HG02870 (cell line): Measurements from ENCODE around the gene LMBR1.
"Not testable (repeated sequence)": the region's sequence is repeated elsewhere in the genome, so short reads cannot be mapped to it uniquely, and the experiment has no call there.

Experiments
- ATAC-seq: cut with Tn5 transposase; IDR thresholded peaks from one replicate; pipeline ENCODE4 v1.9.1; 2021; ENCODE audit warnings: mild to moderate bottlenecking, moderate library complexity; ENCODE audit not compliant: unreplicated experiment

Gene LMBR1

DNA sequence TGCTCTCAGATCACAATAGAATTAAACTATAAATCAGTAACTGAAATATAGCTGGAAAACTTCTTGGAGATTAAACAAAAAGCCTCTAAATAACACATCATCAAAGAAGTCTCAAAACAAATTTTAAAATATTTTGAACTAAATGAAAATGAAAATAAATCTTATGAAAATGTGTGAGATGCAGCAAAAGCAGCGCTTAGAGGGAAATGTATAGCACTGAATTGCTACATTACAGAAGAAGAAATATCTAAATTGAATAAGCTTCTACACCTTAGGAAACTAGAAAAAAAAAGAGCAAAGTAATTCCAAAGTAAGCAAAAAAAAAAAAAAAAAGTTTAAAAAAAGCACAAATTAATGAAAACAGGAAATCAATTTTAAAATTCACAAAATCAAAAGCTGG lies 35.2 kb downstream of the LMBR1 start:
- no peak for ATAC-seq

DNA sequence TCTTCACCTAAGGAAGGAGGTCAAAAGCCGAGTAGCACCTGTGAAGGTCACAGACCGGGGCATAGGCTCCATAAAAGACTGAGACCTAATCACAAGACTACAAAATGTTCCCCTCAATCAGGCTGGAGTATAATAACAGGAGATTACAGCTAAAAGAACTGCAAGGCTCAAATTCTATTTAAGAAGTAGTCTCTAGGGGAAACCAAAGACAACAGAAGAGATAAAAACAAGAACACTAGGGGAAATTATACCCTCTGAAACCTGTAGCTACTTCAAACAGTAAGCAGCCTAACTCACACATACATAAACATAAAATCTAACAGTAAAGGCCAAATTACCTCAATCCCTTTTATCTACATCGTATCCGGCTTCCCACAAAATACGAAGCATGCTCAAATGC lies 38.3 kb downstream of the LMBR1 start:
- ATAC-seq: no peak

DNA sequence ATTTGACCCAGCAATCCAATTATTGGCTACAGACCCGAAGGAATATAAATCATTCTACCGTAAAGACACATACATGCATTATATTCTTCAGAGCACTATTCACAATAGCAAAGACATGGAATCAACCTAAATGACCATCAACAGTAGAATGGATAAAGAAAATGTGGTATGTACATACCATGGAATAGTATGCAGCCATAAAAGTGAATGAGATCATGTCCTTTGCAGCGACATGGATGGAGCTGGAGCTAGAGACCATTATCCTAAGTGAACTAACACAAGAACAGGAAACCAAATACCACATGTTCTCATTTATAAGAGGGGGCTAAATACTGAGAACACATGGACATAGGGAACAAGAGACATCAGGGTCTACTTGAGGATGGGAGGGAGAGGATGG lies 44.0 kb downstream of the LMBR1 start:
- no peak for ATAC-seq

DNA sequence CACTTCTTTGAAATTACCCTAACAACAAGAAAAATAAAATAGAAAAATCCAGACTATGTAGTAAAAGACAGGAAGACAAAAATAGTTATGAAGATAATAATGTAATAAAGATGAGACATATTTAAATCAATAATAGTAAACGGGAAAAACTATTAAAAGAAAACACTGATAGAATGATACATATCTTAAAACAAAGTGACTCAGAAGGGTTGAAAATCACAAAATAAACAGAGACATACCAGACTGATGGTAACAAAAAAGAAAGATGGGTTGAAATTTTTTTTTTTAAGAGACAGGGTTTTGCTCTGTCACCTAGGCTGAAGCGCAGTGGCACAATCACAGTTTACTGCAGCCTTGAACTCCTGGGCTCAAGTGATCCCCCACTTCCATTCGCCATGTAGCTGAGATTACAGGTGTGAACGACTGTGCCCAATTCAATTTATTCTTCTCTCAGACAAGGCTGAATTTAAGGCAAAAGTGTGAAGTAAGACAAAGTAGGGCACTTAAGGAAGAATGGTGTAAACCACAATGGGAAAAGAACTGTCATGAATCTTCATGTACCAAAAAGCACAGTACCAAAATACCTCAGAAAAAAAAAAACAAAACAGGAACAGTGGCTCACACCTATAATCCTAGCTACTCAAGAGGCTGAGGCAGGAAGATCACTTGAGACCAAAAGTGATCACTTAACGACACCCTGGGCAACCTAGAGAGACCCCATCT lies 47.4 kb downstream of the LMBR1 start:
- ATAC-seq: no peak

DNA sequence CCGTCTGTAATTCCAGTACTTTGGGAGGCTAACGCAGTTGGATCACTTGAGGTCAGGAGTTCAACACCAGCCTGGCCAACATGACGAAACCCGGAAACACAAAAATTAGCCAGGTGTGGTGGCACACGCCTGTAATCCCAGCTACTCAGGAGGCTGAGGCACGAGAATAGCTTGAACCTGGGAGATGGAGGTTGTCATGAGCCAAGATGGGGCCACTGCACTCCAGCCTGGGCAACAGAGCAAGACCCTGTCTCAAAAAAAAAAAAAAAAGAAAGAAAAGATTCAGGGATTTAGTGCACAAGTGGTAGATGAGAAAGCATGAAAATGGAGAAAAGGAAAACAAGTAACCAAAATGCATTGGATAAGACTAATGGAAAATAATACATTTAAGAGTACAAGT lies 49.4 kb downstream of the LMBR1 start:
- not testable (repeated sequence) for ATAC-seq

DNA sequence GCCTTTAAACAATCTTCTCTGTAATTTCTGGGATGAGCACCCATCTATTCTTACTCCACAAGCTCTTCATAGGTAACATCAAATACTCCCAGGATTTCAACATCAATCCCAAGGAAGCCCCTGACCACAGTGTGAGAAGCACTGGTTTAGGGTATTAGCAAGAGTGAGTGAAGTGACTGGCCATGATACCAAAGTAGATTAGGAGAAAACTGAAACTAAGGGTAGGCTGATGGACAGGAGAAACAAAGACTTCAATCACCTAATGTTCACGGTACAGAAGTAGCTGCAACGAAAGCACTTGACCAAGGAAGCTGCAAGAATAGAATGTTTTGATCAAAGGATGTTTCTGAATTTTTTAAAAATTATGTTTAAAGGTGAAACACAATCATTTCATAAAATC lies 49.8 kb downstream of the LMBR1 start:
- ATAC-seq: no peak

DNA sequence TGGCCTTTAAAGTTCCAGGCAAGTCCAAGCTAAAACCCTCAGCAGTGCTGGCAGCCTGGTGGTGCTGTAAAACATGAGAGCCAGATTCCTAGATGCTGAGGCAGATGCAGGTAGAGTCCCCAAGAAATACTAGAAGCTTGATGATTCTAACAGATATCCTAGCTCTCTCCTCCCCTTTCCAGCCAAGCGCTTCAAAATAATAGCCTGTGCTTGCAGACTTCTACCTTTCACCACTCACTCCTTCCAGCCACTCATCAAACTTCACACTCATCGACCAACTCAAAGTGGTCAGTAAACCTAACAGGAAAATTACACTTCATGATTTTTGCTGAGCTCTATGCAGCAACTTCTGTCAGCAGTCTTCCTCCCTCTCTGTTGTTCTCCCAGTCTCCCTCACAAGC lies 50.2 kb downstream of the LMBR1 start:
- ATAC-seq: no peak

DNA sequence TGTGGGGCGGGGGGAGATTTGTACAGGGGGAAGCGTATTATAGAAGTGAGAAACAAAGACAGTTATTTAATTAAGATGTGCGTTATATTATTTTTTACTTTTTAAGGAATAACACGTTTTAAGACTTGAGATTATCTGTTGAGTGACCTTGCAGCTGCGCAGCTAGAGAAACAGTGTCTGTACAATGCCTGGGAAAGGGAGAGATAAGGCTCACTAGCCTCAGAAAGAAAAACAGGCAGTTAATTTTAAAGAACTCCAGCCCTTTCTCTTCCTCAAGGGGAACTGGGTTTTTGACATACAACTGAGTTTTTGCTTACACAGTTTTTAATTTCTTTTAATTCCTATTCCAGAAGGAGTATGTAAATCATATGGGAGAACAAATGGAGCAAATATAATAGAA lies 50.7 kb downstream of the LMBR1 start:
- no peak for ATAC-seq

DNA sequence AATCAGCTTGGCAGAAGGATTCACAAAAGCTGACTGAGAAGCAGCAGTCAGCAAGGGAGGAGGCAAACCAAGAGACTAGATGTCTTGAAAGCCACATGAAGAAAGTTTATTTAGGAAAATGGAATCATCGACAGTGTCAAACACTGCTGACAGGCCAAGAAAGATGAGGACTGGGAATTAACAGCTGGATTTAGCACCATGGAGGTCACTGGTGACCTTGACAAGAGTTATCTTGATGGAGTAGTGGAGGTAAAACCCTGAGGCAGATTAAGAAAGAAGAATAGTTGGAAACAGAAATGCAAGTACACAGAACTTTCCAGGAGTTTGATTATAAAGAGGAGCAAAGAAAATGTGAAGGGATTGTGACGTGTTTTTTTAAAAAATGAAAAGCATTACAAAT lies 51.5 kb downstream of the LMBR1 start:
- ATAC-seq: no peak

DNA sequence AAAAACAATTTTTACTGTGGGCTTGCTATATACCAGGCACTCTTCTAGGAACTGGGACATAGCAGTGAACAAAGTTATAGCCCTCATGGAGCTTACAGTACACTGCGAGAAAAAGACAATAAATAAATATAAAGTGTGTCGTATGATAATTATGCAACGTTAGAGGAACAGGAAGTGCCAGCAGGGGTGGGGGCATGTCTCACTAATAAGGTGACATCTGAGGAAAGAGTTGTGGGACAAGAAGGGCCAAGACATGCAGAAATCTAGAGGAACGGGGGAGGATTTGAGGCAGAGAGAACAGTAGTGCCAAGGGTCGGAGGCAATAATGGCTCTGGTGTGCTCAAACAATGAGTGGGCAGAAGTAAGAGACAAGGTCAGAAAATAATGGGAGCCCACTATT lies 52.8 kb downstream of the LMBR1 start:
- no peak for ATAC-seq

DNA sequence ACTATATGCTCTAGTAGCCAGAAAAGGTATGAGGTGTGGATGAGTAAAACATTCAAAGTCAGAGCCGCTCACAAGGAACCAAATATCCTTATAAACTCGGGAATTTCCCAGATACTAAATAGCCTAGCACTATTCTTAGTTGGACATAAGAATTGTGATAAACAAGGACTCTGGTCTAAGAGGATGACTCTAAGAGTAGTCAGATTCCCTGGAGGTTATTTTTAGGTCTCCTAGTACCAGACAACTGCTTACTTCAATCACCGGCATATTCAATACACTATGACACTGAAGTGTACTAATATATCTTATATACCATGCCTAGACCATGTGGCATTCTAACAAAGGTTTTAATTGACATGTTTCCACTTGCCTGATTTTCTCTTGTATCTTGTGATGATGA lies 56.5 kb downstream of the LMBR1 start:
- no peak for ATAC-seq

DNA sequence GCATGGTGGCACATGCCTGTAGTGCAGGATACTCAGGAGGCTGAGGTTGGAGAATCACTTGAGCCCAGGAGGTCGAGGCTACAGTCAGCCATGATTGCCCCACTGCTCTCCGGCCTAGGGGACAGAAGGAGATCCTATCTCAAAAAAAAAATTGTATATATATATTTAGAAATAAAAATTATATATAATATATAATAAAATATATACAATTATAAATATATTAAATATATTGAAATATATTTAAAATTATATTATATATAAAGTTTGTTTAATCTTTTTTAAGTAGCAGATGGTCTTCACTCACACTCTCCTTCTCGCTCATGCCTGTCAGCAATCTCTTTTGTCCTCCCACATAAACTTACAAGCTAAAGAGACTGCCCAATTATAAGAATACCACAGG lies 58.5 kb downstream of the LMBR1 start:
- ATAC-seq: no peak

DNA sequence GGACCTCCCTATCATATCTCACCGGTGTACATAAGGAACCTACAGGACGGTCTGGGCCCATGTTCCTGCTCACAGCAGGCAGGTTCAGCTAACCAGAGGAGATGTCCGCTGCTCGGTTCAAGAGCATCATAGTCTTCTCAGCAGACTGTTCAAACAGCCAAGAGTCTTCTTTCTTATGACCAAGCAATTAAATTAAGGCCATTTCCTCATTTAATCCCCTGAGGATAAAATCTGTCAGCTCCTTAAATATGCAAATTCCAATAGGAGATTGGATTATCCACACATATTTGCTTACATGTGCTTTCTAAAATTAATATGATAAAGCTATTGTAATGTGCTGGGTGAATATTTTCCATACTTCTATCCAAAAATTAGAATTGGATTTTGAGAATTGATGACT lies 59.7 kb downstream of the LMBR1 start:
- ATAC-seq: no peak

DNA sequence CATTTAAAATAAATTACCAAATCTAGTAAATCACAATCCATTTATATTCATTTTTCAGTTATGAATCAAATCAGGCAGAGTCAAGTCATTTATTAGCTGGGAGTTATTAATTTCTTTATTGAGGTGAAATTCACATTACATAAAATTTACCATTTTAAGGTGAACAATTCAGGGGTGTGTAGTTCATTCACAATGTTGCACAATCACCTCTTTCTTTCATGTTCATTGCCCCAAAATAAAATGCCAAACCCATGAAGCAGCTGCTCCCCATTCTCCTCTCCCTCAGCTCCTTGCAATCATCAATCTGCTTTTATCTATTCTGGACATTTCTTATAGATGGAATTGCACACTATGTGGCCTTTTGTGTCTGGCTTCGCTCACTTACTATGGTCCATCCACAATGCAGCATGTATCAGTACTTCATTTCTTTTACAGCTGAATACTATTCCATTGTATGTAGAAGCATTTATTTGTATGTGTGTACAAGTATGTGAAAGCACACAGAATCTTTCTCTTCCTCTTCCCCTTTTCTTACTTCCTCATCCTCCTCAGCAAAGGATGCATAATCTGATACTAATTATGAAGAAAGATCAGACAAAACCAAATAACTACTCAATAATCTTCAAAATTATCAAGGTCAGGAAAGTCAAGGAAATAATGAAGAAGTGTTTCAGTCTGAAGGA lies 60.6 kb downstream of the LMBR1 start:
- no peak for ATAC-seq

DNA sequence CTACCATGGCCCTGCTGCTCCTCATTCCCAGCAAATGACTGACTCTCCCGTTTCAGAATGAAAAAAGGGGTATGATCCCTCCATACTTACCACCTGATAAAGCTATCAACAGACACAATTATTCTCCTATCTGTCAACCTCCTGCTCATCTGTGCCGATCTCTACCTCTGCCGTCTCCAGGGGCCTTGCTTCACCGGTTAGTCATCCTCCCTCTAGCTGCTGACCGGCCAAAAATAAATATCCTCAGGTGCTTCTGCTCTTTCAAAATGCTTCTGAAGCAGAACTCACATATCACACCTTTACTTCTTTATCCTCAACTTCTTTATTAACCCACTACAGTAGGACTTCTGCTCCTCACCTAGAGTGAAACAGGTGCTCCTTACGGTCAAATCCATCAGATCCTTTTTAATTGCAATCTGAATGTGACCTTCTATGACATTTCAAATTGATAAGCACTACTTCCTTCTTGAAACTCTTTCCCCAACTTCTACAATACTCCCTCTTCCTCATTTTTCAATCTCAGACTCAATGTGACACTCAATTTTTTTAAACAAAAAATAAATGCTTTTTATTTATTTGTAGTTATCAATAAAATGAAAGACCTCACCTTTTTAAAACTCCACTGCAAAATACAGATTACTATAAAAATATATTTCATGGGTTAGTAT lies 63.2 kb downstream of the LMBR1 start:
- no peak for ATAC-seq

DNA sequence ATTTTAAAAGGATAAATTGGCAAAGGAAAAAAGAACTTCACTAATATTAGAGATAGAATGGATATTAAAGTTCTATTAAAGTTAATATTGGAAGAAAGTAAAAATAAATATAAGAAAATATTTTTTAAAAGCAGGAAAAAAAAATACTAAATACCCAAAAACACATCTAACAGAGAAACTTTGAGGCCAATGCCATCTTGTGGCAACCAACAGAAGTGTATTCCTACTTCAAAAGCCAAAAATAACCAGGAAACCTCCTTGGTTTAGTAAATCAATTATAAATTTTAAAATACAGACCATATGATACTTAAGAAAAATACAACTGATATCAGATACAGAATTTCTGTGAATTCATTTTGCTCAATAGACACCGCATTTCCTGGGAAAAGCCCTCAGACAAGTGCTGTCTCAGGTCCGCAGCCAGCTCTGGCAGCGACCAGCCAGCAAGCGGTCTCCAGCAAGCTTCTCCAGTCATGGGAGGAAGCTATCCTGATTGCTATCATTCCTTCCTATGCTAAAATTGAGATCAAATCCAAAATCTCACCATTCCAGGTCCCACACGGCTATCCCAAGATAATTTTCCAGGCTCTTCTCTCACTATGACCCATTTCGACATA lies 65.3 kb downstream of the LMBR1 start:
- ATAC-seq: no peak

DNA sequence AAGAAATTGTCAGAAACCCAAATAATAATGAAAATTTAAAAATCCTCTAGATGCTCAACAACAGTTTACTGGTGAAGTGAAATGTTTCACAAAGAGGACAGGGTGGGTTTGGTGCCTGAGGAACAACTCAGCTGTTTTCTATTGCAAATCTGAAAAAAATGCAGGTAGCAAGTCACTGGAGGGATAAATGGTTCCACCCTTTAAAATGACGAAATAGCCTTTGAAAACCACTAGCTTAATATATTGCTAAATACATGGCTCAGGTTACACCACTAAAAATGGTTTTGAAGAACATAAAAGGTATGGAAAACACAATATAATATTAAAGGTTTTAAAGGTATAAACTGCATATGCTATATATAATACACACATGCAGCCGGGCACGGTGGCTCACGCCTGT lies 69.5 kb downstream of the LMBR1 start:
- no peak for ATAC-seq

DNA sequence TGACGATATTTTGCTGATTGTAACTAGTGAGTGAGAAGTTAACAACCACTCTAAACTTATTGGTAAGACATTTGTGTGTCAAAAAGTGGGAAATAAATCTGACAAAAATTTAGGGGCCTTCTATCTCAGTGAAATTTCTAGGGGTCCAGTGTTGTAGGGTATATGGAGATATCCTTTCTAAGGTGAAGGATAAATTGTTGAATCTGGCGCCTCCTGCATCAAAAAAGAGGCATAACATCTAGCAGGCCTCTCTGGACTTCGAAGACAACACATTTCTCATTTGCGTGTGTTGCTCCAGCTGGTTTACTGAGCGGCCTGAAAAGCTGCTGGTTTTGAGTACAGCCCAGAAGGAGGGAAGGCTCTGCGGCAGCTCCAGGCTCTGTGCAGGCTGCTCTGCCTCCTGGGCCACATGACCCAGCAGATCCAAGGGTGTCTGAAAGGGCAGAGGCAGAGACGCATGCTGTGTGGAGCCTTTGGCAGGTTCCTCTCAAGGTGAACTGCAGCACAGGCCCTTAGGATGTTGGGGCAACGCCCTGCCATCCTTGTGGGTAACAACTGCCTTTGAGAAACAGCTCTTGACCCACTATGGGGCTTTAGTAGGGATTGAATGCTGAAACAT lies 72.4 kb downstream of the LMBR1 start:
- ATAC-seq: no peak

DNA sequence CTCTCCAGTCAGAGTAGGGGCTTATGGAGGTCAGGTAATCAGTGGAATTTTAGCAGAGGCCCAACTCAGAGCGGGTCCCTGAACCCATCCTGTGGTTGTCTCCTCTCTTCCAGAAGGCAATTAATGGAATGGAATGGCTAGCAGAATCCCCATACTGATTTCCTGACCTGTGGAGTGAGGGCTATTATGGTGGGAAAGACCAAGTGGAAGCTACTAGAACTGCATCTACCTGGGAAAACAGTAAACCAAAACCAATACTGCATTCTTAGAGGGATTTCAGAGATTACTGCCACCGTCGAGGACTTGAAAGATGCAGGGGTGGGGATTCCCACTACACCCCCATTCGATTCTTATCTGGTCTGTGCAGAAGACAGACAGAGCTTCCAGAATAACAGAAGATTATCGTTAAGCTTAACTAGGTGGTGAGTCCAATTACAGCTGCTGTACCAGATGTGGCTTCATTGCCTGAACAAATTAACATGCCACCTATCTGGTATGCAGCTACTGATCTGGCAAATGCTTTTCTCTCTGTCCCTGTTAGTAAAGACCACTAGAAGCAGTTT lies 73.2 kb downstream of the LMBR1 start:
- no peak for ATAC-seq

DNA sequence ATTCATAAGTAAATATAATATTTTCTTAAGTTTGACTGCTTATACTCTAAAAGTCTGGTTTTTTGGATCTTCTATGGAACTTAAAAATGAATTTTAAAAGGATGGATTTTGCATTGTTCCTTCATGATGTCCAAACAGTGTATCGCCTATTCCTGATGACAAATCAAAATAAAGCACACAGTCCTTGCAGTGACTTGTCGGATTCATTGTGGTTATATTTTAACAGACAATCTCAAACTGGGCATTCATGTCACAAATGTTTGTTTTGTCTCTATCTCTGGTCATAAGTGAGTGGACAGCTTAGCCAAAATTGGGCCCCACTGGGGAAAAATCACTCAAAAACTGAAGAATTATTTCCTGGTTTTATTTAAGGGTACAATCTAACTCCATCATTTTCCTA lies 74.8 kb downstream of the LMBR1 start:
- no peak for ATAC-seq

DNA sequence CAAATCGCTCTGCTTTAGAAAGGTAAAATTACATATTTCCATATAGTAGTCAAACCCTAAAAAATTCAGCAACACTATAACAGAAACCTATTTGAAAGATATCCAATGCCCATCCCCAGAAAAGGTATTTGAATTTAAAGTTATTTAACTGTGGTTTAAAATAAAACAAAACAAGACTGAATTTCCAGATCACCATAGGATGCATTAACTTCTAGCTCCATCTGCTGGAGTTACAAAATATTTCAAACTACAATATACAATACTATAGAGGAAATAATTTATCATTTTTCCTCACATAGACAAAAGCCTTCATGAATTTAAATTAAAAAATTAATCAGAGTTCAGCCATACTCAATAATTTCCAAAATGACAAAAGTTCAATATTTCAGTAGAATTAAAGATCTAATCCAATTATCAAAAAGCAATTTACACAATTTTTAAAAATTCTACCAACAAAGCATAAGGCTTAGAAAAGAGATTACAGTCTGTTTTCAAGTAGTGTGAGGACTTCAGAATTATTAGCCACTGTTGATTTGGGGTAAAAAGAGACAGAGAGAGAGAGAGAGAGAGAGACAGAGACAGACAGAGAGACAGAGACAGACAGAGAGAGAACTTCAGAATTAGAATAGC lies 75.9 kb downstream of the LMBR1 start:
- ATAC-seq: no peak
